Gastrocnemius medialis (tissue), 4 donors: ENCODE results near the gene RNASET2.
"Not testable (repeated sequence)": the region's sequence is repeated elsewhere in the genome, so short reads cannot be mapped to it uniquely, and the experiment has no call there.

Source experiments
- CTCF ChIP-seq, 5 experiments: fragments of 450-650 bp in 3 of 5; fragments of 200-600 bp in 2 of 5; sonication (generic) in 2 of 5; IDR thresholded peaks in 4 of 5; conservative IDR thresholded peaks in 1 of 5; 1 replicate in 4 of 5; 2 replicates in 1 of 5; pipeline ENCODE4 v1.5.1; 2016 to 2019; ENCODE audit warnings: antibody characterized with exemption in 5 of 5, mild to moderate bottlenecking in 3 of 5, moderate library complexity in 3 of 5
- POLR2A ChIP-seq, 2 donors: fragments of 450-650 bp; IDR thresholded peaks; one replicate each; pipeline ENCODE4 v1.6.1; 2017; ENCODE audit warnings: antibody characterized with exemption in 2 of 2, mild to moderate bottlenecking in 2 of 2, moderate library complexity in 2 of 2

- not testable (repeated sequence) for TF ChIP-seq CTCF (IDR thresholded peaks at IDR 0.05 in 4 of 5, conservative IDR thresholded peaks at IDR 0.05 in 1 of 5); POLR2A (IDR thresholded peaks at IDR 0.05)
Observed at GRCh38 chr6:166915484-166915883, 40.9 kb downstream of the RNASET2 start.
